GM23338 (cell line): ENCODE measurements around the gene DCAF4L1. TPM values are rescaled to one million over a fixed set of nuclear protein-coding genes. Genes with fewer than 3 reads are reported as not detected.
A peak's percentile ranks its signal among the peaks of the same experiment; 100 is the strongest.

ENCODE experiments used
- ATAC-seq: fragments of 200-7000 bp; cut with Tn5 transposase; 3 replicates; pipeline ENCODE4 v1.9.1; 2020
- DNase-seq: peaks from one replicate; pipeline ENCODE4 v3.0.0-alpha.2; 2015; ENCODE audit warnings: low spot score
- H2AFZ ChIP-seq: fragments of 200-600 bp; sonication (generic); 2 replicates; pipeline ENCODE4 v1.8.0; 2016; ENCODE audit warnings: antibody characterized with exemption, mild to moderate bottlenecking, moderate library complexity
- H3F3A ChIP-seq: fragments of 200-600 bp; sonication (generic); replicated peaks from 2 replicates; pipeline ENCODE4 v1.8.0; 2017; ENCODE audit warnings: antibody characterized with exemption, mixed run types, low read depth
- H3K27ac ChIP-seq: fragments of 200-600 bp; sonication (generic); 2 replicates; pipeline ENCODE4 v1.6.1; 2016; ENCODE audit warnings: low read depth
- H3K27me3 ChIP-seq: fragments of 200-600 bp; sonication (generic); 2 replicates; pipeline ENCODE4 v1.8.0; 2016; ENCODE audit warnings: mild to moderate bottlenecking, mixed run types, moderate library complexity; ENCODE audit not compliant: insufficient read depth
- H3K36me3 ChIP-seq: fragments of 200-600 bp; sonication (generic); 2 replicates; pipeline ENCODE4 v1.8.0; 2016; ENCODE audit warnings: mild to moderate bottlenecking; ENCODE audit not compliant: insufficient read depth
- H3K4me1 ChIP-seq: fragments of 200-600 bp; sonication (generic); 2 replicates; pipeline ENCODE4 v1.8.0; 2016; ENCODE audit warnings: mild to moderate bottlenecking, moderate library complexity; ENCODE audit not compliant: insufficient read depth
- H3K4me2 ChIP-seq: fragments of 200-600 bp; sonication (generic); 2 replicates; pipeline ENCODE4 v1.7.1; 2017; ENCODE audit warnings: mixed run types
- H3K4me3 ChIP-seq: fragments of 200-600 bp; sonication (generic); 2 replicates; pipeline ENCODE4 v1.6.1; 2016; ENCODE audit warnings: mixed run types
- H3K79me2 ChIP-seq: fragments of 200-600 bp; sonication (generic); replicated peaks from 2 replicates; pipeline ENCODE4 v1.8.0; 2017; ENCODE audit warnings: mild to moderate bottlenecking; ENCODE audit not compliant: insufficient read depth
- H3K9me2 ChIP-seq: fragments of 200-600 bp; sonication (generic); 2 replicates; pipeline ENCODE4 v1.8.0; 2017; ENCODE audit not compliant: insufficient read depth
- H4K20me1 ChIP-seq: fragments of 200-600 bp; sonication (generic); replicated peaks from 2 replicates; pipeline ENCODE4 v1.8.0; 2017; ENCODE audit warnings: mild to moderate bottlenecking; ENCODE audit not compliant: insufficient read depth
- H3K27ac Mint-ChIP-seq: 2 replicates; pipeline ENCODE4 v1.8.0; 2020; ENCODE audit warnings: inconsistent platforms, mild to moderate bottlenecking, moderate library complexity, mixed read lengths
- H3K27me3 Mint-ChIP-seq: 3 replicates; pipeline ENCODE4 v1.8.0; 2022; ENCODE audit warnings: low read depth, mild to moderate bottlenecking, moderate library complexity, mixed read lengths, inconsistent platforms; ENCODE audit not compliant: insufficient read depth, poor library complexity
- H3K36me3 Mint-ChIP-seq: 3 replicates; pipeline ENCODE4 v1.8.0; 2021; ENCODE audit warnings: low read depth, mild to moderate bottlenecking, inconsistent platforms, moderate library complexity, mixed read lengths
- H3K4me1 Mint-ChIP-seq: 3 replicates; pipeline ENCODE4 v1.8.0; 2020; ENCODE audit warnings: mild to moderate bottlenecking, inconsistent platforms, mixed read lengths
- H3K4me3 Mint-ChIP-seq: 3 replicates; pipeline ENCODE4 v1.8.0; 2021; ENCODE audit warnings: moderate library complexity, mild to moderate bottlenecking, inconsistent platforms, mixed read lengths
- H3K9me3 Mint-ChIP-seq: 3 replicates; pipeline ENCODE4 v1.8.0; 2020; ENCODE audit warnings: moderate library complexity, mild to moderate bottlenecking, inconsistent platforms, mixed read lengths
- CREB1 ChIP-seq: fragments of 250-450 bp; sonication (Bioruptor Pico); IDR thresholded peaks from 2 replicates; pipeline ENCODE4 v1.5.0; 2020; ENCODE audit warnings: low read depth, mild to moderate bottlenecking, moderate library complexity
- CTCF ChIP-seq, 2 experiments: fragments of 200-600 bp in 1 of 2; sonication (generic) in 1 of 2; conservative IDR thresholded peaks; 2 replicates each; pipeline versions ENCODE4 v1.5.1 to v1.6.1; 2016 to 2017; ENCODE audit warnings: antibody characterized with exemption in 2 of 2, low read depth in 2 of 2, mild to moderate bottlenecking in 2 of 2, moderate library complexity in 1 of 2
- ETS1 ChIP-seq: IDR thresholded peaks from 2 replicates; pipeline ENCODE4 v1.6.1; 2016; ENCODE audit warnings: antibody characterized with exemption
- EZH2 ChIP-seq: fragments of 200-600 bp; sonication (generic); IDR thresholded peaks from one replicate; pipeline ENCODE4 v1.8.0; 2017; ENCODE audit warnings: antibody characterized with exemption, mild to moderate bottlenecking, low read depth; ENCODE audit not compliant: unreplicated experiment
- EZH2phosphoT487 ChIP-seq: fragments of 200-600 bp; sonication (generic); IDR thresholded peaks from one replicate; pipeline ENCODE4 v1.8.1; 2018; ENCODE audit warnings: antibody characterized with exemption; ENCODE audit not compliant: unreplicated experiment
- JUNB ChIP-seq: IDR thresholded peaks from one replicate; pipeline ENCODE4 v1.6.1; 2016; ENCODE audit warnings: antibody characterized with exemption; ENCODE audit not compliant: unreplicated experiment
- NANOG ChIP-seq: IDR thresholded peaks from 2 replicates; pipeline ENCODE4 v1.6.1; 2016; ENCODE audit warnings: antibody characterized with exemption, borderline replicate concordance
- REST ChIP-seq: IDR thresholded peaks from one replicate; pipeline ENCODE4 v1.6.1; 2018; ENCODE audit warnings: antibody characterized with exemption; ENCODE audit not compliant: unreplicated experiment
- STAT1 ChIP-seq: IDR thresholded peaks from one replicate; pipeline ENCODE4 v1.6.1; 2016; ENCODE audit warnings: antibody characterized with exemption; ENCODE audit not compliant: unreplicated experiment
- ZNF114 ChIP-seq: fragments of 250-450 bp; sonication (Bioruptor Pico); IDR thresholded peaks from 2 replicates; pipeline ENCODE4 v1.5.0; 2020; ENCODE audit warnings: mild to moderate bottlenecking, moderate library complexity
- ZNF331 ChIP-seq: fragments of 250-450 bp; sonication (Bioruptor Pico); IDR thresholded peaks from 2 replicates; pipeline ENCODE4 v1.5.0; 2020; ENCODE audit warnings: low read depth, mild to moderate bottlenecking, moderate library complexity
- polyA plus RNA-seq: library from polyadenylated mRNA; unstranded; fragments of >200 nt; fragmentation: Nextera tagmentation; extraction: Ambion mirVana; gene quantifications from 2 replicates; pipeline ENCODE4 v1.2.1, GENCODE V29; 2016
- total RNA-seq: library from RNA; depleted of rRNA; stranded (reverse); fragments of >200 nt; shearing (Covaris generic); gene quantifications from 2 replicates; pipeline ENCODE4 v1.2.3, GENCODE V29; 2014

The DCAF4L1 gene
- total and polyA plus RNA-seq, 2 experiments from 2014 or later, result 0.55 to 0.63 TPM

GRCh38 chr4:41985151-41985550, 3.6 kb downstream of the DCAF4L1 start:
- peaks cover 51% of the 10 kb centered on the region for H3K4me1 Mint-ChIP-seq
- peak; percentile 46 for ATAC-seq
- Histone ChIP-seq H3K27me3 (no peaks in the 10 kb centered on the region), H2AFZ (no peak overlapping the region), H3F3A (no peaks in the 10 kb centered on the region), H3K4me3 (peak overlapping the region; percentile 5; the same call in 1 of the 2 replicates), H3K4me2 (peak overlapping the region; percentile 58), H3K9me2 (no peaks in the 10 kb centered on the region), H3K4me1 (peaks cover 44% of the 10 kb centered on the region), H4K20me1 (no peaks in the 10 kb centered on the region), H3K79me2 (peaks cover 17% of the 10 kb centered on the region), H3K36me3 (no peaks in the 10 kb centered on the region), H3K27ac (no peak overlapping the region)
- peaks cover 4% of the 10 kb centered on the region for H3K27me3 Mint-ChIP-seq
- peak overlapping the region; percentile 45 for H3K4me3 Mint-ChIP-seq
- no peaks in the 10 kb centered on the region; the same call in 2 of the 3 replicates for H3K36me3 Mint-ChIP-seq
- DNase-seq, result peak; percentile 57
- no peaks in the 10 kb centered on the region for H3K9me3 Mint-ChIP-seq
- TF ChIP-seq EZH2 (no peak), ETS1 (no peak), JUNB (no peak), CTCF (conservative IDR thresholded peaks at IDR 0.05; ENCODE audit: low read depth in 2 of 2) (no peak), NANOG (peak; percentile 81; the same call in 1 of the 2 replicates), REST (no peak), STAT1 (no peak), CREB1 (CRISPR knock-in tag) (no peak)
- H3K27ac Mint-ChIP-seq, result no peak overlapping the region

DNA sequence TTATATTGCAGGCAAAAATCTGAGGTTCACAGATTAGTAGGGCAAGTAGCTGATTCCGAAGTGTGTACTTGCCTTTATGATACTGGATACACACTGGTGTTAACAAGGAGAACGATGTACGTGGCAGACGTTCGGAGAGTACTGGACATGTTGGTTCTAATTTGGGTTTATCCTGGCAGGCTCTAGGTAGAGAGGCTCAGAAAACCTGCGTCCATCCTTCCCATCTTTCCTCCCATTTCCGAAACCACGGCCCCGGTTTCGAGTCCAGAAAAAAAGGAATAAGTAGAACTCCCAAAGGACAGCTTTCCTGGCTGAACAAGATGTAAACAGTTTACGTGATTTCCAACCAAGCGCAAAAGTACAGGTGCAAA, 8.4 kb downstream of the DCAF4L1 start:
- no peaks in the 10 kb centered on the region for H3K36me3 ChIP-seq
- peaks cover 2% of the 10 kb centered on the region for H3K27me3 Mint-ChIP-seq
- no peaks in the 10 kb centered on the region for H3K9me3 Mint-ChIP-seq
- H3K27ac ChIP-seq, result peak overlapping the region; percentile 30; the same call in 1 of the 2 replicates
- no peaks in the 10 kb centered on the region for H3K36me3 Mint-ChIP-seq
- peak overlapping the region; percentile 88 for H2AFZ ChIP-seq
- H3K4me3 Mint-ChIP-seq, result peak overlapping the region; percentile 94
- H3K4me1 ChIP-seq, result peaks cover 25% of the 10 kb centered on the region
- peaks cover 60% of the 10 kb centered on the region for H3K79me2 ChIP-seq
- ATAC-seq (peak; percentile 22), DNase-seq (no peak)
- H4K20me1 ChIP-seq, result peaks cover 13% of the 10 kb centered on the region; the same call in 1 of the 2 replicates
- no peaks in the 10 kb centered on the region for H3F3A ChIP-seq
- no peaks in the 10 kb centered on the region for H3K27me3 ChIP-seq
- H3K4me3 ChIP-seq, result peak overlapping the region; percentile 90
- H3K4me1 Mint-ChIP-seq, result peaks cover 29% of the 10 kb centered on the region
- no peaks in the 10 kb centered on the region for H3K9me2 ChIP-seq
- H3K27ac Mint-ChIP-seq, result peak overlapping the region; percentile 94
- H3K4me2 ChIP-seq, result peak overlapping the region; percentile 91
- no peak for TF ChIP-seq STAT1
- no peak for TF ChIP-seq CTCF (conservative IDR thresholded peaks at IDR 0.05; ENCODE audit: low read depth in 2 of 2)
- no peak for TF ChIP-seq EZH2phosphoT487
- TF ChIP-seq CREB1 (CRISPR knock-in tag), result no peak
- TF ChIP-seq ZNF114, result no peak
- no peak for TF ChIP-seq REST
- TF ChIP-seq ZNF331, result no peak
- TF ChIP-seq NANOG, result no peak
